Cardiac muscle cell (in vitro differentiated cells and primary cell): ENCODE measurements around the gene ACACB. TPM values are rescaled to one million over a fixed set of nuclear protein-coding genes. Genes with fewer than 3 reads are reported as not detected.

Experiments
- DNase-seq, 2 donors: peaks; one replicate each; pipeline versions ENCODE4 v3.0.0 to v3.0.0-alpha.2; 2010 to 2017; ENCODE audit warnings: low read depth in 1 of 2, low spot score in 1 of 2
- H3K27ac ChIP-seq: fragments of 200-600 bp; sonication (generic); 2 replicates; pipeline ENCODE4 v1.5.1; 2016
- H3K27me3 ChIP-seq: fragments of 200-600 bp; sonication (generic); 2 replicates; pipeline ENCODE4 v1.6.0; 2016; ENCODE audit warnings: control low read depth
- H3K36me3 ChIP-seq: fragments of 200-600 bp; sonication (generic); 2 replicates; pipeline ENCODE4 v1.5.1; 2016; ENCODE audit warnings: control low read depth
- H3K4me1 ChIP-seq: fragments of 200-600 bp; sonication (generic); 2 replicates; pipeline ENCODE4 v1.8.1; 2017; ENCODE audit warnings: low read depth, mild to moderate bottlenecking, mixed run types
- H3K4me3 ChIP-seq: fragments of 200-600 bp; sonication (generic); 2 replicates; pipeline ENCODE4 v1.5.1; 2016; ENCODE audit warnings: mild to moderate bottlenecking
- H3K9me3 ChIP-seq: fragments of 200-600 bp; sonication (generic); 2 replicates; pipeline ENCODE4 v1.5.1; 2017; ENCODE audit warnings: low read depth, mild to moderate bottlenecking, control low read depth
- CTCF ChIP-seq: IDR thresholded peaks from 2 replicates; pipeline ENCODE4 v1.5.1; 2012; ENCODE audit warnings: low read depth, mild to moderate bottlenecking, low read length
- polyA plus RNA-seq: library from polyadenylated mRNA; unstranded; fragments of >200 nt; fragmentation: Nextera tagmentation; extraction: Ambion mirVana; gene quantifications from 2 replicates; pipeline ENCODE4 v1.2.1, GENCODE V29; 2016
- total RNA-seq: library from RNA; depleted of rRNA; stranded (reverse); fragments of >200 nt; gene quantifications from 2 replicates; pipeline ENCODE4 v1.2.3, GENCODE V29; 2016

The ACACB gene
- total and polyA plus RNA-seq, 2 experiments from 2014 or later = 28.9 to 78.0 TPM

GRCh38 chr12:109196332-109196731, 79.9 kb downstream of the ACACB start:
- no peak overlapping the region for H3K4me3 ChIP-seq
- no peak for TF ChIP-seq CTCF
- no peak for DNase-seq
- H3K27ac ChIP-seq = no peak overlapping the region
- no peaks in the 10 kb centered on the region for H3K27me3 ChIP-seq
- H3K36me3 ChIP-seq = peaks cover 54% of the 10 kb centered on the region
- H3K4me1 ChIP-seq = no peaks in the 10 kb centered on the region
- H3K9me3 ChIP-seq = no peaks in the 10 kb centered on the region

- H3K36me3 ChIP-seq = peaks cover 54% of the 10 kb centered on the region
- no peak overlapping the region for H3K27ac ChIP-seq
- H3K4me1 ChIP-seq = no peaks in the 10 kb centered on the region
- no peak for TF ChIP-seq CTCF
- DNase-seq = no peak
- H3K27me3 ChIP-seq = no peaks in the 10 kb centered on the region
- no peak overlapping the region for H3K4me3 ChIP-seq
- no peaks in the 10 kb centered on the region for H3K9me3 ChIP-seq
Measured at GRCh38 chr12:109197327-109197726, 80.9 kb downstream of the ACACB start.

DNA sequence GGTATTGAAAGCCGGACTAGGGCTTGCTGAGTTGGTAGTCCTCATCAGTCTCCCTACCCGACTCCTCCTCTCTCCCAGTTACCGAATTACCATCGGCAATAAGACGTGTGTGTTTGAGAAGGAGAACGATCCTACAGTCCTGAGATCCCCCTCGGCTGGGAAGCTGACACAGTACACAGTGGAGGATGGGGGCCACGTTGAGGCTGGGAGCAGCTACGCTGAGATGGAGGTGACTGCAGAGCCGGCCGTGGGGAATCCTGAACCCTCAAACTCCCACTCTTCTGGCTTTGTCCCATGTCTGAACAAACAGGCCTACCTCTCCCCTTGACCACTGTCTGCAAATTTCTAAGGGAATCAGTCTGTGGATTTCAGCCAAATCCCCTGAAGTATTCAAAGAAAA, 82.9 kb downstream of the ACACB start:
- no peak for DNase-seq
- Histone ChIP-seq H3K27me3 (no peaks in the 10 kb centered on the region), H3K4me3 (no peak overlapping the region), H3K27ac (no peak overlapping the region), H3K4me1 (no peaks in the 10 kb centered on the region), H3K36me3 (peaks cover 61% of the 10 kb centered on the region), H3K9me3 (no peaks in the 10 kb centered on the region)
- TF ChIP-seq CTCF = no peak

- H3K9me3 ChIP-seq = no peaks in the 10 kb centered on the region
- no peaks in the 10 kb centered on the region for H3K27me3 ChIP-seq
- no peaks in the 10 kb centered on the region for H3K4me1 ChIP-seq
- no peak overlapping the region for H3K27ac ChIP-seq
- no peak for DNase-seq
- no peak overlapping the region for H3K4me3 ChIP-seq
- no peak for TF ChIP-seq CTCF
- peaks cover 54% of the 10 kb centered on the region for H3K36me3 ChIP-seq
Measured at GRCh38 chr12:109200825-109201495, 84.6 kb downstream of the ACACB start.

DNA sequence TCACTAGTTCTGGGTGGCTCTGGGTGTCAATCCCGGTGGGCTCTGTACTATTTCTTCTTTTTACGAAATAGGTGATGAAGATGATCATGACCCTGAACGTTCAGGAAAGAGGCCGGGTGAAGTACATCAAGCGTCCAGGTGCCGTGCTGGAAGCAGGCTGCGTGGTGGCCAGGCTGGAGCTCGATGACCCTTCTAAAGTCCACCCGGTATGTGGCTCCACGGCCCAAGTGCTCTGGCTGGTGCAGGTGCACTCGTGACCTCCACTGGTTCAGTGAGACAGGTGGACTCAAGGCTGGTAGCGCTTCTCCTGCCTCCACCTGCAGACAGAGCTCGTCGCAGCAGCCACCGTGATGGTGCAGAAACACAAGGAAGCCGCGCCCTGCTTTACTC, 85.1 kb downstream of the ACACB start:
- Histone ChIP-seq H3K4me1 (no peaks in the 10 kb centered on the region), H3K4me3 (no peak overlapping the region), H3K27me3 (no peaks in the 10 kb centered on the region), H3K9me3 (no peaks in the 10 kb centered on the region), H3K36me3 (peaks cover 49% of the 10 kb centered on the region), H3K27ac (no peak overlapping the region)
- DNase-seq = no peak
- TF ChIP-seq CTCF = no peak
